ENCODE data around the gene P2RX2.

P2RX2 gene

DNA sequence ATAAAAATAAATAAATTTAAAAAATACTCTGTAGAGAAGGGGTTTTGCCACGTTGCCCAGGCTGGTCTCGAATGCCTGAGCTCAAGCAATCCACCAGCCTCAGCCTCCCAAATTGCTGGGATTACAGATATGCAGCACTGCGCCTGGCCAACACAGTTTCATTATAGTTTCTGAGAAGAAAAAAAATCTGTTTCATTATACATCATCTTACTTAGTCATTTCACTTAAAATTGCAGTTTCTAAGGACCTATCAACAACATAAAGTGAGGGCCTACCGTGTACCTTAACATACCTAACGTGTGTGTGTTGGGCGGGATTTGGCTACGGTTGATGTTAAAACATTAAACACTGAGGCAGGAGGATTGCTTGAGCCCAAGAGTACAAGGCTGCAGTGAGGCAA is 28.3 kb downstream of the P2RX2 start:
- Histone ChIP-seq H3K27me3 (ENCODE audit: control insufficient read depth in 1 of 2, insufficient read depth in 2 of 2, low read length in 2 of 2) (no peaks in the 10 kb centered on the region), H3K4me3 (ENCODE audit: low read depth in 1 of 2, low read length in 2 of 2) (no peak overlapping the region), H3K36me3 (ENCODE audit: control insufficient read depth in 1 of 2, insufficient read depth in 2 of 2, low read length in 2 of 2) (peaks cover 11 to 59% of the 10 kb centered on the region in 2 donors), H3K4me1 (ENCODE audit: control insufficient read depth in 1 of 2, insufficient read depth in 2 of 2, low read length in 2 of 2) (no peaks in the 10 kb centered on the region), H3K9me3 (ENCODE audit: control insufficient read depth in 1 of 2, low read length in 2 of 2) (no peaks in the 10 kb centered on the region), H3K27ac (ENCODE audit: low read depth, low read length) (no peak overlapping the region), H3K9ac (ENCODE audit: low read depth in 1 of 2, low read length in 2 of 2) (no peak overlapping the region)

DNA sequence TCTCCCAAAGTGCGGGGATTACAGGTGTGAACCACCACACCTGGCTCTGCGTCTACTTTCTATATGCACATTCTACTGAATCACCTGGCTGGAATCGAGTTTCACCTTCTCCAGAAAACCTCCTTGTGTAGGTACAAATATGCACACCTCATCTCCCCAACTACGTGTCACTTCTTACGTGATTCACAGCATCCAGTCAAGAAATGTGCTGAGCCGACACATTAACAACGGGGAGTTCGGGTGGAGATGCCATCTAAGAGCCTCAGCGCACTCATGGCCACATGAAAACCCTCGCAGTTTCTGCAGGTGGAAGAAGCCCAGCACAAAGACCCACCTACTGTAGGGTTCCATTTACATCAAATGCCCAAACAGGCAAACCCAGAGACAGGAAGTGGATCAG is 29.3 kb downstream of the P2RX2 start:
- H3K27me3 ChIP-seq (ENCODE audit: control insufficient read depth in 1 of 2, insufficient read depth in 2 of 2, low read length in 2 of 2), result no peaks in the 10 kb centered on the region
- H3K9me3 ChIP-seq (ENCODE audit: control insufficient read depth in 1 of 2, low read length in 2 of 2), result no peaks in the 10 kb centered on the region
- no peak overlapping the region for H3K27ac ChIP-seq (ENCODE audit: low read depth, low read length)
- no peak overlapping the region for H3K4me3 ChIP-seq (ENCODE audit: low read depth in 1 of 2, low read length in 2 of 2)
- no peak overlapping the region for H3K9ac ChIP-seq (ENCODE audit: low read depth in 1 of 2, low read length in 2 of 2)
- no peaks in the 10 kb centered on the region for H3K4me1 ChIP-seq (ENCODE audit: control insufficient read depth in 1 of 2, insufficient read depth in 2 of 2, low read length in 2 of 2)
- peaks cover 6 to 54% of the 10 kb centered on the region in 2 donors for H3K36me3 ChIP-seq (ENCODE audit: control insufficient read depth in 1 of 2, insufficient read depth in 2 of 2, low read length in 2 of 2)

DNA sequence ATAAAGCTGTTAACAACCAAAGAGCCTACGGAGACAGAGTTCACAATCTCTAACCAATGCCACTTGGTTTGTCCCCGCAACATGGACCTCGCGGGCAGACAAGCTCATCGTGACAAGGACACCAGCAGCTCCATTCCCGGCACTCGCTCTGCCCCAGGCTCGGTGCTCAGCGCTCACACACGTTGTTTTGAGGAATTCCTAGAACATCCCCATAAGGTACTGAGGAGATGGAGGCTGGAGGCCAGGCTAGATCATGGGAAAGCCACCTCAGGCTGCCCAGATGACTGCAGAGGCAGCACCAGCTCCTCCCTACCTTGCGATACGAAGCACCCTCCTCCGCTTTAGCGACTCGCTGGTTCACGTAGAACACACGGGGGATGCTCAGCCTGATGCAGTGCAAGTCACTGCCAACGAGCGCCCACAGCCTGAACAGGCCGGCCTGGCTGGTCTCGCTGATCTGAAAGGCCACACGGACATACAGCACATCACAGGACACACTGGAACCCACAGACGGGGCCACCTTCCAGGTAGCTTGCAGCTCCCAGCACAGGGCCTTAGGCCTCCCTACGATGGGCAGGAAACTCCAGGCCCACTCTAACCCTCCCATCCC is 30.1 kb downstream of the P2RX2 start:
- Histone ChIP-seq H3K27me3 (ENCODE audit: control insufficient read depth in 1 of 2, insufficient read depth in 2 of 2, low read length in 2 of 2) (no peaks in the 10 kb centered on the region), H3K4me3 (ENCODE audit: low read depth in 1 of 2, low read length in 2 of 2) (no peak overlapping the region), H3K36me3 (ENCODE audit: control insufficient read depth in 1 of 2, insufficient read depth in 2 of 2, low read length in 2 of 2) (peaks cover 6 to 49% of the 10 kb centered on the region in 2 donors), H3K4me1 (ENCODE audit: control insufficient read depth in 1 of 2, insufficient read depth in 2 of 2, low read length in 2 of 2) (no peaks in the 10 kb centered on the region), H3K9me3 (ENCODE audit: control insufficient read depth in 1 of 2, low read length in 2 of 2) (no peaks in the 10 kb centered on the region), H3K27ac (ENCODE audit: low read depth, low read length) (no peak overlapping the region), H3K9ac (ENCODE audit: low read depth in 1 of 2, low read length in 2 of 2) (no peak overlapping the region)

- Histone ChIP-seq H3K4me1 (ENCODE audit: control insufficient read depth in 1 of 2, insufficient read depth in 2 of 2, low read length in 2 of 2) (no peaks in the 10 kb centered on the region), H3K27ac (ENCODE audit: low read depth, low read length) (no peak overlapping the region), H3K27me3 (ENCODE audit: control insufficient read depth in 1 of 2, insufficient read depth in 2 of 2, low read length in 2 of 2) (no peaks in the 10 kb centered on the region), H3K4me3 (ENCODE audit: low read depth in 1 of 2, low read length in 2 of 2) (no peak overlapping the region), H3K9me3 (ENCODE audit: control insufficient read depth in 1 of 2, low read length in 2 of 2) (no peaks in the 10 kb centered on the region), H3K9ac (ENCODE audit: low read depth in 1 of 2, low read length in 2 of 2) (no peak overlapping the region), H3K36me3 (ENCODE audit: control insufficient read depth in 1 of 2, insufficient read depth in 2 of 2, low read length in 2 of 2) (peaks cover 6 to 49% of the 10 kb centered on the region in 2 donors)
These were observed 30.8 kb downstream of the P2RX2 start for GRCh38 chr12:132649226-132649945.

DNA sequence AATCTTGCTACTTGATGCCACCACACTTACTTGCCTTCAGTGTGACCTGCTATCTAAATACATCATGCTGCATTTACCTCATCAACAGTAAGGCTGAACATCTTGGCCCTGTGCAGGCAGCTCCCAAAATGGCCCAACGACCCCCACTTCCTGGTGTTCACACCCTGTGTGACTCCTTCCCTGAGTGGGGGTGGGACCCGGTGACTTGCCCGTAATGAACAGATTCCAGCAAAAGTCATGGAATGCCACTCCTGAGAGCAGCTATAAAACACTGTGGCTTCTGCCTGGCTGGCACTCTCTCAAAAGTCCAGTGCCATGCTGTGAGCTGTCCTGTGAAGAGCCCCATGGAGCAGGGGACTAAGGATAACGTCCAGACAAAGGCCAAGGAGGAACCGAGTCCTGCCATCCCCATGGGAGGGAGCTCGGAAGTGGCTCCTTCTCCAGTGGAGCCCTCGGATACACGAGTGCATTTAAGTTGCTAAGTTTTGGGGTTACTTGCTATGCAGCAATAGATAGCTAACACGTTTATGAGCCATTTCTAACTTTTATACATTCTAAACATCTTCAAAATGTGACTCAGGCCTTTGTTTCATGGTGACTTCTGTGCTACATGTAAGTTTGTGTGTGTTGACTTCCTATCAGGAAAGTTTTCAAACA is 33.0 kb downstream of the P2RX2 start:
- no peak overlapping the region for H3K4me3 ChIP-seq (ENCODE audit: low read depth in 1 of 2, low read length in 2 of 2)
- no peak overlapping the region for H3K9ac ChIP-seq (ENCODE audit: low read depth in 1 of 2, low read length in 2 of 2)
- H3K9me3 ChIP-seq (ENCODE audit: control insufficient read depth in 1 of 2, low read length in 2 of 2), result no peaks in the 10 kb centered on the region
- no peaks in the 10 kb centered on the region for H3K27me3 ChIP-seq (ENCODE audit: control insufficient read depth in 1 of 2, insufficient read depth in 2 of 2, low read length in 2 of 2)
- no peak overlapping the region for H3K27ac ChIP-seq (ENCODE audit: low read depth, low read length)
- H3K36me3 ChIP-seq (ENCODE audit: control insufficient read depth in 1 of 2, insufficient read depth in 2 of 2, low read length in 2 of 2), result peaks cover 3 to 58% of the 10 kb centered on the region in 2 donors
- no peaks in the 10 kb centered on the region for H3K4me1 ChIP-seq (ENCODE audit: control insufficient read depth in 1 of 2, insufficient read depth in 2 of 2, low read length in 2 of 2)

- Histone ChIP-seq H3K9ac (ENCODE audit: low read depth in 1 of 2, low read length in 2 of 2) (no peak overlapping the region), H3K4me1 (ENCODE audit: control insufficient read depth in 1 of 2, insufficient read depth in 2 of 2, low read length in 2 of 2) (no peaks in the 10 kb centered on the region), H3K9me3 (ENCODE audit: control insufficient read depth in 1 of 2, low read length in 2 of 2) (no peaks in the 10 kb centered on the region), H3K27me3 (ENCODE audit: control insufficient read depth in 1 of 2, insufficient read depth in 2 of 2, low read length in 2 of 2) (no peaks in the 10 kb centered on the region), H3K36me3 (ENCODE audit: control insufficient read depth in 1 of 2, insufficient read depth in 2 of 2, low read length in 2 of 2) (peaks cover 23 to 65% of the 10 kb centered on the region in 2 donors), H3K4me3 (ENCODE audit: low read depth in 1 of 2, low read length in 2 of 2) (no peak overlapping the region), H3K27ac (ENCODE audit: low read depth, low read length) (no peak overlapping the region)
These were observed 35.2 kb downstream of the P2RX2 start for GRCh38 chr12:132653567-132654290.

DNA sequence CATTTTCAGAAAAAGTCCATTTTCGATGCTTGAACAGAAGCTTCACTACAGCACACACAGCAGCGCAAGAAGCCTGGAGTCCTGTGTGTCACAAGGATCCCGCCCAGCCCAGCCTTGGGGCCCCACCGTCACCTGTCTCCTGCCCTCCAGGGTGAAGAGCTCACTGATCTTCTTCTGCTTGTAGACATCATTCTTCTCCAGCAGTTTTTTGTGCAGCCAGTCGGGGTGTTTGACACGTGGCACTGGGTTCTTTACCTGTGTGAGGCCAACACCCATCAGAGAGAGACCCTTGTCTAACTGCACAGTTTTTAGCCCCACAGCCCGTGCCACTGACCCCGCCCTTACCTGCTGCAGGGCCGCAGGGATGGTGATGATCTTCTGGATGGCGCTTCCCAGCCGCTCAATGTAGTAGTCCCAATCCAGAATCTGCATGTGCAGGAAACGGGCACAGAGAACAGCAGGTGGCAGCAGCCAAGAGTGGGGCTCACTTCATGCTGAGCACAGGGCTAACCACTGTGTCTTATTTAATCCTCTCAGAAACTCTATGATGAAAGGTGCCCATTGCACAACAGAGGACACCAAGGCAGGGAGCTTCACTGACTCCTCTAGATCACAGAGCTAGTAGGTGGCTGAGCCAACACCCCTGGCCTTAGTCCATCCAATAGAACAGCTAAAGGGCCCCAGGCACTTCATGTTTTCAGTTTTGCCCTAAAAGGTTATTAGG is 38.6 kb downstream of the P2RX2 start:
- Histone ChIP-seq H3K9ac (ENCODE audit: low read depth in 1 of 2, low read length in 2 of 2) (no peak overlapping the region), H3K9me3 (ENCODE audit: control insufficient read depth in 1 of 2, low read length in 2 of 2) (no peaks in the 10 kb centered on the region), H3K27me3 (ENCODE audit: control insufficient read depth in 1 of 2, insufficient read depth in 2 of 2, low read length in 2 of 2) (no peaks in the 10 kb centered on the region), H3K4me3 (ENCODE audit: low read depth in 1 of 2, low read length in 2 of 2) (no peak overlapping the region), H3K36me3 (ENCODE audit: control insufficient read depth in 1 of 2, insufficient read depth in 2 of 2, low read length in 2 of 2) (peaks cover 43 to 83% of the 10 kb centered on the region in 2 donors), H3K4me1 (ENCODE audit: control insufficient read depth in 1 of 2, insufficient read depth in 2 of 2, low read length in 2 of 2) (no peaks in the 10 kb centered on the region), H3K27ac (ENCODE audit: low read depth, low read length) (no peak overlapping the region)

GRCh38 chr12:132658149-132658894 is 39.7 kb downstream of the P2RX2 start:
- Histone ChIP-seq H3K4me3 (ENCODE audit: low read depth in 1 of 2, low read length in 2 of 2) (no peak overlapping the region), H3K27me3 (ENCODE audit: control insufficient read depth in 1 of 2, insufficient read depth in 2 of 2, low read length in 2 of 2) (no peaks in the 10 kb centered on the region), H3K36me3 (ENCODE audit: control insufficient read depth in 1 of 2, insufficient read depth in 2 of 2, low read length in 2 of 2) (peaks cover 50 to 86% of the 10 kb centered on the region in 2 donors), H3K4me1 (ENCODE audit: control insufficient read depth in 1 of 2, insufficient read depth in 2 of 2, low read length in 2 of 2) (no peaks in the 10 kb centered on the region), H3K9ac (ENCODE audit: low read depth in 1 of 2, low read length in 2 of 2) (no peak overlapping the region), H3K9me3 (ENCODE audit: control insufficient read depth in 1 of 2, low read length in 2 of 2) (no peaks in the 10 kb centered on the region), H3K27ac (ENCODE audit: low read depth, low read length) (no peak overlapping the region)

DNA sequence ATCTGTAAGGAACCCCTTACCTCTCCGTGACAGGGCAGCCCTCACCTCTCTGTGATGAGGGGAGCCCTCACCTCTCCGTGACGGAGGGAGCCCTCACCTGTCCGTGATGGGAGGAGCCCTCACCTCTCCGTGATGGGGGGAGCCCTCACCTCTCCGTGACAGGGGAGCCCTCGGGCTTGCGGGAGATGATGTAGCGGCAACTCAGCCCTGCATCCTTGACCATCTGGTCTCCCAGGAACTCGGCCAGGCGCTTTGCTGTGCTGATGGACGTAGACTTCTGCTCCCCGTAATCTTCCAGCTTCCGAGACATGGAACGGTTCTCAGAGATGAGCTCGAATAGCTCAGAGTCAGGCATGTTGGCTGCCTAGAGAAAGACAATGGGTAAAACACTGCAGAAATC is 40.6 kb downstream of the P2RX2 start:
- no peak overlapping the region for H3K27ac ChIP-seq (ENCODE audit: low read depth, low read length)
- H3K4me3 ChIP-seq (ENCODE audit: low read depth in 1 of 2, low read length in 2 of 2), result no peak overlapping the region
- peaks cover 52 to 93% of the 10 kb centered on the region in 2 donors for H3K36me3 ChIP-seq (ENCODE audit: control insufficient read depth in 1 of 2, insufficient read depth in 2 of 2, low read length in 2 of 2)
- no peaks in the 10 kb centered on the region for H3K4me1 ChIP-seq (ENCODE audit: control insufficient read depth in 1 of 2, insufficient read depth in 2 of 2, low read length in 2 of 2)
- H3K9me3 ChIP-seq (ENCODE audit: control insufficient read depth in 1 of 2, low read length in 2 of 2), result no peaks in the 10 kb centered on the region
- no peaks in the 10 kb centered on the region for H3K27me3 ChIP-seq (ENCODE audit: control insufficient read depth in 1 of 2, insufficient read depth in 2 of 2, low read length in 2 of 2)
- no peak overlapping the region for H3K9ac ChIP-seq (ENCODE audit: low read depth in 1 of 2, low read length in 2 of 2)

Measured in duodenal mucosa (tissue), 2 donors.